A673 (cell line): Measurements from ENCODE around the gene TNS1. TPM values are rescaled to one million over a fixed set of nuclear protein-coding genes. Genes with fewer than 3 reads are reported as not detected.

Source experiments
- BruUV-seq: library from RNA; stranded (reverse); fragments of 400-500 nt; replicated peaks from 2 replicates; lab custom pipeline; 2021; lab: Mats Ljungman, UMichigan
- CTCF ChIA-PET: fragments of 300-600 bp; sonication (Branson Sonifier 250); formaldehyde crosslinking; loops from one replicate; lab custom pipeline; 2022; ENCODE audit warnings: antibody characterized with exemption; lab: Charles Lee
- POLR2A ChIA-PET: fragments of 300-600 bp; sonication (Branson Sonifier 250); formaldehyde crosslinking; loops from one replicate; lab custom pipeline; 2022; ENCODE audit warnings: antibody characterized with exemption; ENCODE audit not compliant: low non-redundant PET; lab: Charles Lee
- DNase-seq: peaks from one replicate; pipeline ENCODE4 v3.0.0-alpha.2; 2015; ENCODE audit warnings: low spot score
- H3K27ac ChIP-seq: fragments of 200-600 bp; sonication (generic); 2 replicates; pipeline ENCODE4 v1.5.1; 2016; ENCODE audit warnings: mixed run types, low read depth, mild to moderate bottlenecking, mixed read lengths, antibody characterized with exemption, low read length; ENCODE audit not compliant: poor library complexity, severe bottlenecking
- H3K27me3 ChIP-seq: fragments of 200-600 bp; sonication (generic); replicated peaks from 2 replicates; pipeline ENCODE4 v1.6.1; 2017; ENCODE audit warnings: mixed run types, low read depth, mild to moderate bottlenecking, mixed read lengths, antibody characterized with exemption, low read length; ENCODE audit not compliant: insufficient read depth, poor library complexity
- H3K36me3 ChIP-seq: fragments of 200-600 bp; sonication (generic); 2 replicates; pipeline ENCODE4 v1.6.1; 2016; ENCODE audit warnings: mixed run types, mild to moderate bottlenecking, mixed read lengths, antibody characterized with exemption, low read length; ENCODE audit not compliant: insufficient read depth, poor library complexity, severe bottlenecking
- H3K4me1 ChIP-seq: fragments of 200-600 bp; sonication (generic); 2 replicates; pipeline ENCODE4 v1.6.1; 2017; ENCODE audit warnings: mixed run types, mild to moderate bottlenecking, mixed read lengths, antibody characterized with exemption, low read length; ENCODE audit not compliant: insufficient read depth, poor library complexity, severe bottlenecking
- H3K4me3 ChIP-seq: fragments of 200-600 bp; sonication (generic); 2 replicates; pipeline ENCODE4 v1.5.1; 2016; ENCODE audit warnings: low read depth, mixed run types, mild to moderate bottlenecking, mixed read lengths, low read length; ENCODE audit not compliant: poor library complexity, severe bottlenecking
- H3K9me3 ChIP-seq: fragments of 200-600 bp; sonication (generic); 2 replicates; pipeline ENCODE4 v1.6.1; 2016; ENCODE audit warnings: mixed run types, low read depth, mild to moderate bottlenecking, mixed read lengths, antibody characterized with exemption, low read length; ENCODE audit not compliant: poor library complexity, severe bottlenecking
- CTCF ChIP-seq: fragments of 300-800, 200-600 bp; sonication (generic); conservative IDR thresholded peaks from 2 replicates; pipeline ENCODE4 v1.5.1; 2017; ENCODE audit warnings: low read depth, mild to moderate bottlenecking, antibody characterized with exemption, low read length, moderate library complexity, mixed read lengths
- EZH2 ChIP-seq: fragments of 200-600 bp; sonication (generic); IDR thresholded peaks from 2 replicates; pipeline ENCODE4 v1.6.1; 2017; ENCODE audit warnings: borderline replicate concordance, low read depth, mild to moderate bottlenecking, mixed read lengths, antibody characterized with exemption, low read length; ENCODE audit not compliant: poor library complexity, severe bottlenecking
- intact Hi-C: fragments of 100-400 bp; cut with micrococcal nuclease; formaldehyde crosslinking; loops from one replicate; pipeline ENCODE4 v1.10.0; 2022; ENCODE audit not compliant: unreplicated experiment
- total RNA-seq: library from RNA; stranded (reverse); gene quantifications from 2 replicates; pipeline ENCODE4 v1.2.3, GENCODE V29; 2021

TNS1 gene
- total RNA-seq, 1 experiment from 2014 or later: 99.6 TPM

- CTCF ChIA-PET: no interaction called here
- Histone ChIP-seq H3K9me3 (peaks cover 3% of the 10 kb centered on the region), H3K27ac (no peak overlapping the region), H3K4me1 (no peaks in the 10 kb centered on the region), H3K4me3 (no peak overlapping the region), H3K36me3 (peaks cover 15% of the 10 kb centered on the region), H3K27me3 (no peaks in the 10 kb centered on the region)
- intact Hi-C loops: no loop called here
- POLR2A ChIA-PET: no interaction called here
- no TSS peak for BruUV-seq
- no peak for TF ChIP-seq EZH2
- no peak for TF ChIP-seq CTCF
- no peak for DNase-seq
Observed at GRCh38 chr2:217972490-217972889, 30.3 kb downstream of the TNS1 start.

GRCh38 chr2:217972037-217972436 lies 30.8 kb downstream of the TNS1 start:
- H3K36me3 ChIP-seq: peaks cover 15% of the 10 kb centered on the region
- DNase-seq: no peak
- POLR2A ChIA-PET: no interaction called here
- H3K9me3 ChIP-seq: peaks cover 3% of the 10 kb centered on the region
- TF ChIP-seq EZH2 (no peak), CTCF (no peak)
- H3K27me3 ChIP-seq: no peaks in the 10 kb centered on the region
- intact Hi-C loops: no loop called here
- H3K27ac ChIP-seq: no peak overlapping the region
- no peaks in the 10 kb centered on the region for H3K4me1 ChIP-seq
- no TSS peak for BruUV-seq
- H3K4me3 ChIP-seq: no peak overlapping the region
- CTCF ChIA-PET: no interaction called here

GRCh38 chr2:217971166-217971565 lies 31.6 kb downstream of the TNS1 start:
- Histone ChIP-seq H3K36me3 (peaks cover 15% of the 10 kb centered on the region), H3K4me3 (no peak overlapping the region), H3K27me3 (no peaks in the 10 kb centered on the region), H3K27ac (no peak overlapping the region), H3K4me1 (no peaks in the 10 kb centered on the region), H3K9me3 (peaks cover 3% of the 10 kb centered on the region)
- CTCF ChIA-PET: no interaction called here
- intact Hi-C loops: no loop called here
- no TSS peak for BruUV-seq
- TF ChIP-seq CTCF (no peak), EZH2 (no peak)
- DNase-seq: no peak
- POLR2A ChIA-PET: no interaction called here
